Bronchial epithelial cell (primary cell): Measurements from ENCODE around the gene FNDC3A. TPM values are rescaled to one million over a fixed set of nuclear protein-coding genes. Genes with fewer than 3 reads are reported as not detected.

Source experiments
- DNase-seq: peaks from one replicate; pipeline ENCODE4 v3.0.0-alpha.2; 2010; ENCODE audit warnings: low read depth
- FAIRE-seq: peaks from 2 replicates; lab custom pipeline; 2011; peaks lifted over from hg19 to GRCh38; lab: Jason Lieb, UNC
- H3K27me3 ChIP-seq: 2 replicates; pipeline ENCODE4 v1.5.1; 2011; ENCODE audit warnings: low read length; ENCODE audit not compliant: control insufficient read depth, insufficient read depth
- H3K36me3 ChIP-seq: 2 replicates; pipeline ENCODE4 v1.5.1; 2011; ENCODE audit warnings: low read length; ENCODE audit not compliant: control insufficient read depth, insufficient read depth
- H3K4me3 ChIP-seq: 2 replicates; pipeline ENCODE4 v1.5.1; 2011; ENCODE audit warnings: mild to moderate bottlenecking, low read depth, low read length, control low read depth
- CTCF ChIP-seq: IDR thresholded peaks from 2 replicates; pipeline ENCODE4 v1.5.1; 2011; ENCODE audit warnings: mild to moderate bottlenecking, moderate library complexity, low read length, control low read depth, inconsistent platforms; ENCODE audit not compliant: insufficient read depth, severe bottlenecking
- total RNA-seq: library from RNA; depleted of rRNA; stranded (reverse); fragments of >200 nt; gene quantifications from 2 replicates; pipeline ENCODE4 v1.2.1, GENCODE V29; 2014

FNDC3A gene
- total RNA-seq, 1 donor from 2014 or later: 24.0 TPM

GRCh38 chr13:49214917-49215376, 239.2 kb downstream of the FNDC3A start:
- TF ChIP-seq CTCF: peak; percentile 14
- FAIRE-seq (no peak), DNase-seq (peak; percentile 7)

GRCh38 chr13:49216334-49216733, 240.6 kb downstream of the FNDC3A start:
- FAIRE-seq (no peak), DNase-seq (no peak)
- H3K36me3 ChIP-seq: no peaks in the 10 kb centered on the region
- H3K4me3 ChIP-seq: no peak overlapping the region
- no peak for TF ChIP-seq CTCF
- H3K27me3 ChIP-seq: peaks cover 21% of the 10 kb centered on the region

More at GRCh38 chr13:49214917-49215376, 239.2 kb downstream of the FNDC3A start:
- Histone ChIP-seq H3K27me3 (peaks cover 13% of the 10 kb centered on the region), H3K4me3 (no peak overlapping the region), H3K36me3 (no peaks in the 10 kb centered on the region)

GRCh38 chr13:49217962-49218492, 242.3 kb downstream of the FNDC3A start:
- H3K27me3 ChIP-seq: peaks cover 34% of the 10 kb centered on the region
- H3K36me3 ChIP-seq: no peaks in the 10 kb centered on the region
- no peak for DNase-seq
- FAIRE-seq: no peak
- no peak overlapping the region for H3K4me3 ChIP-seq
- no peak for TF ChIP-seq CTCF

- no peak for TF ChIP-seq CTCF
- H3K36me3 ChIP-seq: no peaks in the 10 kb centered on the region
- FAIRE-seq (no peak), DNase-seq (no peak)
- H3K27me3 ChIP-seq: peaks cover 35% of the 10 kb centered on the region
- H3K4me3 ChIP-seq: no peak overlapping the region
These were observed 242.9 kb downstream of the FNDC3A start for GRCh38 chr13:49218493-49219051.

GRCh38 chr13:49219647-49220035, 243.9 kb downstream of the FNDC3A start:
- DNase-seq: no peak
- FAIRE-seq: no peak
- H3K27me3 ChIP-seq: peaks cover 35% of the 10 kb centered on the region
- no peaks in the 10 kb centered on the region for H3K36me3 ChIP-seq
- no peak for TF ChIP-seq CTCF
- H3K4me3 ChIP-seq: peak overlapping the region; percentile 11
